Diencephalon (tissue), 1 donor: ENCODE data around the gene ALOX15. TPM values are rescaled to one million over a fixed set of nuclear protein-coding genes. Genes with fewer than 3 reads are reported as not detected.

ENCODE experiments used
- small RNA-seq: library from RNA; depleted of rRNA; stranded (forward); fragments of <200 nt; gene quantifications from one replicate; pipeline ENCODE3, GENCODE V24; 2014
- total RNA-seq: library from RNA; depleted of rRNA; stranded (reverse); fragments of >200 nt; gene quantifications from one replicate; pipeline ENCODE4 v1.2.3, GENCODE V29; 2014

Gene ALOX15, protein sequence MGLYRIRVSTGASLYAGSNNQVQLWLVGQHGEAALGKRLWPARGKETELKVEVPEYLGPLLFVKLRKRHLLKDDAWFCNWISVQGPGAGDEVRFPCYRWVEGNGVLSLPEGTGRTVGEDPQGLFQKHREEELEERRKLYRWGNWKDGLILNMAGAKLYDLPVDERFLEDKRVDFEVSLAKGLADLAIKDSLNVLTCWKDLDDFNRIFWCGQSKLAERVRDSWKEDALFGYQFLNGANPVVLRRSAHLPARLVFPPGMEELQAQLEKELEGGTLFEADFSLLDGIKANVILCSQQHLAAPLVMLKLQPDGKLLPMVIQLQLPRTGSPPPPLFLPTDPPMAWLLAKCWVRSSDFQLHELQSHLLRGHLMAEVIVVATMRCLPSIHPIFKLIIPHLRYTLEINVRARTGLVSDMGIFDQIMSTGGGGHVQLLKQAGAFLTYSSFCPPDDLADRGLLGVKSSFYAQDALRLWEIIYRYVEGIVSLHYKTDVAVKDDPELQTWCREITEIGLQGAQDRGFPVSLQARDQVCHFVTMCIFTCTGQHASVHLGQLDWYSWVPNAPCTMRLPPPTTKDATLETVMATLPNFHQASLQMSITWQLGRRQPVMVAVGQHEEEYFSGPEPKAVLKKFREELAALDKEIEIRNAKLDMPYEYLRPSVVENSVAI
- total RNA-seq, result not detected

DNA sequence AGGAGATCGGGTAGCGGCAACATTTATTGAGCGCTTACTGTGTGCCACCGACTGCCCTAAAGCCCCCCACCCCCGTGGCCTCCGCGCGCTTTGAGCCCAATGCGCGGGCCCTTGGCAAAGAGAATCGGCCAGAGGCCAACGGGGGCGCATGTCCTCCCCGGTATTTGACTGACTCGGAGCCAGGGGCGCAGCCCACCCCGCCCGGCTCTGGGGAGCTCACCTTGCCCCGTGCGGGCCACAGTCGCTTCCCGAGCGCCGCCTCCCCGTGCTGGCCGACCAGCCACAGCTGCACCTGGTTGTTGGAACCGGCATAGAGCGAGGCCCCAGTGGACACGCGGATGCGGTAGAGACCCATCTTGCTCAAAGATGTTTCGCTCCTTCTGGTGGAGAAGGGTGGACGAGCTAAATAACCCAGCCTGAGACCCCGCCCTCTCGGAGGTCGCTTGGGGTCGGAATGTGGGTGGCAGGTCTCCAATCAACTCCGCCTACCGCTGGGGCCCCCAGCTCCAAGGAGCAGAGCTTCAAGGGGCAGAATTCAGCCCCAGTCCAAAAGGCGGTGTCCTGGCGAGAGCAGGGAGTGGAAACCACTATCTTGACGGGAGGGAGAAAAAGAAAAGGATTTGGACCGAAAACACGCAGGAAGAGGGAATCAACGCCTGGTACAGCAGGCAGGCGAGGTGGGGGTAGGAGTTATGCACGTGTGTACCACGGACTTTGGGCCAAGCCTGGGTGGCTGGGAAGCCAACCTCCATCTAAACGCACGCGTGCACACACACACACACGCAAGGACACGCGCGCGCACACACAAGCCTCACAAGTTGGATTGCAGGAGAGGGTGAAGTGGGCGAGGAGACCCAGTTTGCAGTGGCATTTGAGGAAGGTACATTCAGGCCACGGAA is at the start of gene ALOX15:
TSS of gene ALOX15 (minus strand) at position 382 of the 899 bp plus-strand sequence. CDS start at position 355, 27 bp downstream.

DNA sequence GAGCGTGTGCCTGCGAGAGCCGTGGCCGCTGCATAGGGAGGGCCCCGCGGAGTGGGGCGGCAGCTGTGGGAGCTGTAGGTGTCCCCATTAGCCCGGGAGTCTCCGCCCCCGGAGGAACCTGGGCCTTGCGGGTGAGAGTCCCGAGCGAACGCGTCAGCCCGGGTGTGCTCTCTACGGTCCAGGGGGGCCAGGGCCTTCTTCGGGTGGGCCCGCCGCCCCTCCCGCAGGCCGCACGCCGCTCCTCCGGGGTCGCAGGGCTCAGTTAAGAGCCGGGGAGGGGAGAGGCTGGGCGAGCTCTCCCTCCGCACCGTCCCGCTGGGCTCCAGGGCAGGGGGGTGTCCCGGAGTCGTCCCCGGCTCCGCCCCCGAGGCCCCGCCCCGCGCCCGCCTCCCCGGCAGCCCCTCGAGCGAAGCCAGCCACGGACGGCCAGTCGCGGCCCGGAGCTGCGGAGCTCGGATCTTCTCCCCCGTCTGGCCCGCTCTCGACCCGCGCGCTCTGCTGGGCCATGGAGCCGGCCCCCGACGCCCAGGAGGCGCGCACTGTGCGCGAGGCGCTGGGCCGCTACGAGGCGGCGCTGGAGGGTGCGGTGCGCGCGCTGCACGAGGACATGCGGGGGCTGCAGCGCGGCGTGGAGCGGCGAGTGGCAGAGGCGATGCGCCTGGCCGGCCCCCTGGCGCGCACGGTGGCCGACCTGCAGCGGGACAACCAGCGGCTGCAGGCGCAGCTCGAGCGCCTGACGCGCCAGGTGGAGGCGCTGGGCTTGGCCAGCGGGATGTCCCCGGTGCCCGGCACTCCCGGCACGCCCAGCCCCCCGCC is 57.2 kb downstream of the ALOX15 start, which contains the start of gene SMTNL2:
TSS of gene SMTNL2 (plus strand) at position 429 of the 816 bp plus-strand sequence. CDS start at position 506, 77 bp downstream.

Small RNA genes within 50 kb of the gene (small RNA-seq; reads per million reads assigned to genes)
- not detected for gene RNU6-955P

Other genes starting within 250 kb of the ALOX15 start
- gene SPNS3, start 207.7 kb downstream of the ALOX15 start, total RNA-seq, result 1.4 TPM
- 16.6 TPM for gene SPNS2, start 142.8 kb downstream of the ALOX15 start, total RNA-seq
- 39.0 TPM for gene MYBBP1A, start 86.3 kb downstream of the ALOX15 start, total RNA-seq
- not detected for gene GGT6, start 81.1 kb downstream of the ALOX15 start, total RNA-seq
- gene SMTNL2, start 57.1 kb downstream of the ALOX15 start, total RNA-seq, result 5.8 TPM
- 31.1 TPM for gene PELP1, start 62.5 kb upstream of the ALOX15 start, total RNA-seq
- gene ARRB2, start 69.0 kb upstream of the ALOX15 start, total RNA-seq, result 16.4 TPM
- 8.3 TPM for gene MED11, start 89.8 kb upstream of the ALOX15 start, total RNA-seq
- gene ZMYND15, start 98.2 kb upstream of the ALOX15 start, total RNA-seq, result 0.23 TPM
- 1.8 TPM for gene CXCL16, start 98.2 kb upstream of the ALOX15 start, total RNA-seq
- gene TM4SF5, start 130.2 kb upstream of the ALOX15 start, total RNA-seq, result not detected
- 0.69 TPM for gene VMO1, start 144.7 kb upstream of the ALOX15 start, total RNA-seq
- gene GLTPD2, start 147.3 kb upstream of the ALOX15 start, total RNA-seq, result not detected
- gene PSMB6, start 154.5 kb upstream of the ALOX15 start, total RNA-seq, result 111 TPM
- 10.8 TPM for gene PLD2, start 165.5 kb upstream of the ALOX15 start, total RNA-seq
- 29.3 TPM for gene MINK1, start 191.7 kb upstream of the ALOX15 start, total RNA-seq